Activated naive CD8-positive, alpha-beta T cell treated with anti-CD3 and anti-CD28 coated beads, Interleukin-2, amount 50 U/mL, for 16 hours (primary cell): ENCODE measurements around the gene COL4A1.

Source experiments
- DNase-seq: peaks from one replicate; pipeline ENCODE4 v3.0.0-alpha.2; 2020; ENCODE audit warnings: low read depth, low spot score

Gene COL4A1

DNA sequence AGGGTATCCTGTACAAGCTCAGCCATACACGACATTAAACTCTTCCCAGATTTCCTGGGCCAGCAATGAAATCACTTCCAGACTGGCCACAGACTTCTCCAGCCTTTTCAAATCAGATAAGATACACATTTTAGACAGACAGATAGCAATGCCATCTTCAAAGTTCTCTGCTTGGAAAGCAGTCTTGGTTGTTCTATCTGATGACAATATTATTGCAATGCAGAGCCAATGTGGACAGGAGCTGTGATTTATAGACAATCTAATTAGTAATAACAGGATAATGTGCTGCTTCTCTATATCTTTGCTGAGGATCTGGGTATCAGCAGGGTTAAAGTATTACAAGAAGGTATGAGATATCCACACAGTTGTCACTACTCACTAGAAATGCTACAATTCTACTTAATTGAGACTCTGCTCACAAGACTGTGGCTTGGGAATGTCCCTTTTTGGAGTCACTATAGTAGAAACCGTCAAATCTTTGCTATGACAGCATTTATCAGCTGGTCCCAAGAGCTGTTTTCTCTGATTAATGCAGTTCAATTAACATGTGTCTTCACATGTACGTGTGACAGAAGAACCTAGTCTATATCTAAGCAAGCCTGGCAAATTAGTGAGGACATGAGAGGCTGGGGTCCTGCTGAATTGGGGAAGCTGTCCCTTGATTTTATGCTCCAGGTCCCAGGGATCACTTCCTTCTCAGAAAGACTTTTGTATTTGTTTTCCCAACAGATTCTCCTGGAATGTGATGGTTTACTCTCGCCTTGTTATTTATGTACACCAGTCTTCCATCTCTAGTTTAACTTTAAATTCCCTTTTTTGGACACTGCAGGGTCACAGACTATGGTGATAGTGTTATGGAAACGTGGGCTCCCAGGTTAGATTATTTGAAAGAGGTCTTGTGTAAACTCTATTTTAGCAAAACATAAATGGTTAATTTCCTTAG, 68.8 kb downstream of the COL4A1 start:
- DNase-seq: no peak

- DNase-seq: no peak
Observed at GRCh38 chr13:110236831-110237261, 70.1 kb downstream of the COL4A1 start.

DNA sequence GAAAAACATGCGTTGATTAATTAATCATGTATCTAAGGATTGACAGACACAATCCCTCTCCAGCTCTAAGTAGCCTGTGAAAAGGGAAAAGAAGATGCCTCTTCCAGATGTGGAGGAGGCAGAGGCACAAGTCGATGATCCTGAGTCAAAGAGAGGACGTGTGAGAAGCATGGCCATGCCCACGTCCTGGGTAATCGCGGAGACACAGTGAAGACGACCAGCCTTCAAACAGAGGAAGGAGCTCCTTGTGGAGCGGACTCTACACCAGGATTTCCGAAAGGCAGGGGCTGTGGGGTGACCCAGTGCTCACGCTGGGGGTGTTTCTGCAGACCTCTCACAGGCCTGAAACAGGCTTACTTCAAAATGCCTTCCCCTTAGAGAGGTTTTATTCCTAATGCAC, 70.5 kb downstream of the COL4A1 start:
- no peak for DNase-seq

DNA sequence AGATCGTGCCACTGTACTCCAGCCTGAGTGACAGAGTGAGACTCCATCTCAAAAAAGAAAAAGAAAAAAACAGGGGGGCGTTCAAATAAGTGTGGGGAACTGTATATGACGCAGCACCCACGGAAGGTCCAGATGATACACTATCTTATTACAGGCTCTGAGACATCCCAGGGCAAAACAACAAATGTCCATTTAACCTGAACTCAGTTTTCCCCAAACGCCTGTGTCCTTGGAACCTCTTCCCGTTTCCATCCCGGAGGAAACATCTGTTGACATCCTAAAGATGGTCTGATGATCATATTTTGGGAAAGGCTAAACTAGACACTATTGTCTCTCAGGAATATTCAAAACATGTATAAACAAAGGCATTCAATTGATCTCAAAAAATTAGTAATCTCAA, 72.4 kb downstream of the COL4A1 start:
- DNase-seq: no peak

DNA sequence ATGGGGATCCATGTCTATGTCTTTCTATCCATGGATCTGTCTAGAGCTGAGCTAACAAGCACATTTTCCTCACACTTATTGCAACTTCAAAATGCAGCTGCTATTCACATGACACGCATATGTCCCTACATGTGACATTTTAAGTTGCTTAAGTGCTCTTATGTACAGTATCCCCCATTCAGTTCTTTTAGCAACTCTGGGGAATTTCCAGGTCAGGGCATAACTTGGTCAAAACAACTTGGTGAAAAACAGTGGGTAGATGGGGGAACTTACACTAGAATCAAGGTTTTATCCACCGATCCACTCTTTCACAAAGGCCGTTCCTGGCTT, 73.0 kb downstream of the COL4A1 start:
- DNase-seq: no peak

GRCh38 chr13:110233181-110233950, 73.6 kb downstream of the COL4A1 start:
- DNase-seq: no peak

DNA sequence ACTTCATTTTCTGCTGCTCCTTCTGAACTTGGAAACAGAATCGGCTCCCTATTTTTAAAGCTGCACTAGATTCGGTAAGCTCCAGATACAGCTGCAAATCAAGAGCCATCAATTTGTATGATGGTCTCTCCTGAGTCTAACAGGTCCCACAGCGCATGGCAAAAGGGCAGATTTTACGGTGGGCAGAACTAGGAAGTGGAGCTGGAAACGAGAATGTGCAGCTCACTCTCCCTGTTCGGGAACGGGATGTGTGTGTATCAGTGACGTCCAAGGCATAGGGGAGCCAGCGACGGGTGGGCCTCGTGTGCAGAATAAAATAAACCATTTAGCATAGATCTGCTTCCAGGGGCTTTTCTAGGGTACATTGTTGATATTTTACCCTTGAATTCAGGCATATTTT, 74.2 kb downstream of the COL4A1 start:
- DNase-seq: no peak

DNA sequence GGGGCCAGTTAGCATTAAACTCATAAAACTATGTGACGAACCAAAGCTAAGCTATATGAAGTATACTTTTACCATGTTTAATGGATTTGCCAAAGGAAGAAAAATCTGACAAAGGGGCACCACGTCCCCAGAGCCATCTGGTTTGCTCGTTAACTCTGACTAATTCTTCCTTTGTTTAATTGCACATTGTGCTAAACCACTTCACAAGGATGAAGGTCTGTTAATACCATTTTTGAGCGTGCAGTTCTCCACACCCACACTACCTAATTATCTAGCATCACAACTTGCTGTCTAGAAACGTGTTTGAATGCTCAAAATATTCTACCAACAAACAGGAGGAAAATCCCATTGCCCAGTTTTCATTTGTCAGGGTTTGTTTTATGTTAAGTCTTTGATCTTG, 74.8 kb downstream of the COL4A1 start:
- DNase-seq: no peak

DNA sequence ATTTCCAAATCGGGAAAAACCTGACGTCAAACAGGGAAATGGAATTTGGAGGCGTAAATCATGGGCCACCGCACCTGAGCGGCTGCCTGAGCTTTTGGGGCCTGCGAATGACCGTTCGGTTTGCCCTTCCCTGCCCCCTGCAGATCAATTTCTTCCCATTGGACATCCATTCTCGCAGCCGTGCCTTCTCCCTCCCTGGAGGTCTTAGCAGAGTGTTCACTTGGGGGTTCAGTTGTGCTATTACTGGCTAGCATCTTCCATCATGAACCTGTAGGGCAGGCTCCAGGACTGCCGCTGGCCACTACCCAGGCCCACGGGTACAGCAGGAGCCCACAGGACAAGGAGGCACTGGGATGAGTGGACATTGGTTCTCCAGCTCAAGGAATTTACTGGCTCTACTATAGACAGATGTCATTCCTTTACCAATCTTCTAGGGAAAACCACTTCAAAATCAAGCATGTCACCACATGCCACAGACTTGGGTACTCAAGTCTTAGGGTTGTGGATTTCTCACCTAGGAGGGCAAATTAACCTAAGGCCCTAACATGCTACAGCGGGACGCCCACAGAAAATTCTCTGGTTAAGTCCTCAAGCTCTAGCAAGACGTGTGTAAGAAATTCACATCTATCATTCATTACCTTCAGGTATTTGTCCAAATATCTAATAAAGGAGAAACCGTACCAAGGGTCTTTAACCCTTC, 75.5 kb downstream of the COL4A1 start:
- DNase-seq: no peak

DNA sequence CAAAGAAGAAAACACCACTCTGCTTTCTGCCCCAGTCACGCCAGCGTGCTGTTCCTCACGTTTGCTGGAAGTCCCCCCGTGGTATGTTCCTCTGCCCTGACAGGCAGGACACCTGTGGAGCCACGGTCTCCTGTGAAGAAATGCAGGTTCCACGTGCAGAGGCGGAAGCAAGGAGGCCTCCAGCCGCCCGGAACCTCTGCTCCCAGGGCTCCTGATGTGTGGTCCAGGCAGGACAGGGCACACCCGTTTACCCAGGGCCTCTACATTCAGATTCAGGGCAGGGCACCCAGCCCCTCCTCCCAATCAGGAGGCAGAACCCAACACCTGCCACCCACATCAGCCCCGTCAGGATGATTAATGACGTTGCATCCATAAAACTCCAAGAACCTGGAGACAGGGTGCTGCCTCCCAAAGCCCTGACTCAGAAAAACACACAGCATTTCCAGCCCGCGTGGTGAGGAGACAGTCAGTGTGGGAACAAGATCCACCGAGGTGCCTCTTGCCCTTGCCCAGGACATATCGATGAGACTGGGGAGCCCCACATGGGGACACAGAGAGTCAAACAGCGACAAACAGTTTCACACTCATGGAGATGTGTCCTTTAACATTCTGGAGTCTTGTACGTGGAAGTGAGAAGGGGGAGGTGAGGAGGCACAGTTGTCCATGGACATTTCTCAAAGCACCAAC, 76.2 kb downstream of the COL4A1 start:
- no peak for DNase-seq

DNA sequence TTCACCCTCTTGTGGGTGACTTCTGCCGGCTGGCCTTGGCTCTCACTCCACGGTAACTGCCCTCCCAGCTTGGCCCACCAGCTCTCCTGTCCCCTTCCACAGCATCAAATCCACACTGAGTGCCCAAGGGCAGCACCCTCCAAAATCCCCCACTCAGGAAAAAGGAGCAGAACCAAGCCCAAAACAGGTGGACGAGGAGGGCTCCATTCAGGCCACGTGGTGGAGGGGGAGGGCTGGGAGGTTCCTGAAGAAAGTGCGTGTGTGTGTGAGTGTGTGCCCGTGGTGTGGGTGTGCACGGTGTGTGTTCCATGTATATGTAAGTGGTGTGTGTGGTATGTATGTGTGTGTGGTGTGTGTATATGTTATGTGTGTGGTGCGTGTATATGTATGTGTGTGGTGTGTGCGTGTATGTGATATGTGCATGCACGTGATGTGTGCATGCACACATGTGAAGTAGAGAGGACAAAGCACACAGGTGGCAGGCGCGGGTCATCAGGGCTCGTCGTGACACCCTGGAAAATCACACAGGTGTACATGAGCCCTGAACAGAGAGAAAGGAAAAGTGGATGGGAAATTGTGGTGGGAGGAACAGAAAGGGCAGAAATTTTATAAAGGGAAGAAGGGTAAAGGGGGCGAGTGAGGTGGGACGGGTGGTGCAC, 76.9 kb downstream of the COL4A1 start:
- no peak for DNase-seq

DNA sequence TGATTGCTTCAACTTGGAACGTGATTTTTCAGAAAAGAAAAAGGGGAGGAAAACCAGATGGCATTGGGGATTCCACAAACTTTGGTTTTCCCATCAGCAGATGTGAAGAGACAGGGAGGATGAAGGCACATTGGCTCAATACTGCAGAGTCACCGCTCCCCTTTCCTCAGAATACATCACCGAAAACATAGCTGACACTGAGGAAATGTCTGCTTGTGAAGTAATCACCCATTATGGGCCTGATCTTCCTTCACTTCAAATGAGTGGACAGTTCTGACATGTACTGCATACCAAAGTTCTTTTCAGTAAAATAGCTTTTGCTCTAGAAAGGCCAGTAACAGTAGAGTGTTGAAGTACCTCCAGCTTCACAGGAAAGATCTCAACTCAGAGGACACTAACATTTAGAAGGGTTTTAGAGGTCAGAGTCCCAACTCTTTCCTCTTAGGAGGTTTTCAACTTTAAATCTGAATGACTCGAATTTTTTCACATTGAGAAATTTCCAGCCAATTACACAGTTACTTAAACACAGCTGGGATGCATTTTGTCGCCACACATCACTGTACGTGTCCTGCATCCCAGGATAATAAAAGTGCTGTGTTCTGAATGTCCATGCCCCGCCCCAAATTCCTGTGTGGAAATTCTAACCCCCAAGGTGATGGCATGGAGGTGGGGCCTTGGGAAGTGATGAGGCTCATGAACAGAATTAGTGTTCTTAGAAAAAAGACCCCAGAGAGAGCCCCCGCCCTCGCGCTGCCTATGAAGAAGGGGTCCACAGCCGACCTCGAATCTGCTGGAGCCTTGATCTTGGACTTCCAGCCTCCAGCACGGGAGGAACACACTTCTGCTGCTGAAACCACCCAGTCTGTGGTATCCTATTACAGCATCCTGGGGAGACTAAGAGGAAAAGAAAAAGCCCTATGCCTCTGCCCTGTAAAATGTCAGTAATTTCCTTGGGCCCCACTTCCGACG, 77.7 kb downstream of the COL4A1 start:
- no peak for DNase-seq

DNA sequence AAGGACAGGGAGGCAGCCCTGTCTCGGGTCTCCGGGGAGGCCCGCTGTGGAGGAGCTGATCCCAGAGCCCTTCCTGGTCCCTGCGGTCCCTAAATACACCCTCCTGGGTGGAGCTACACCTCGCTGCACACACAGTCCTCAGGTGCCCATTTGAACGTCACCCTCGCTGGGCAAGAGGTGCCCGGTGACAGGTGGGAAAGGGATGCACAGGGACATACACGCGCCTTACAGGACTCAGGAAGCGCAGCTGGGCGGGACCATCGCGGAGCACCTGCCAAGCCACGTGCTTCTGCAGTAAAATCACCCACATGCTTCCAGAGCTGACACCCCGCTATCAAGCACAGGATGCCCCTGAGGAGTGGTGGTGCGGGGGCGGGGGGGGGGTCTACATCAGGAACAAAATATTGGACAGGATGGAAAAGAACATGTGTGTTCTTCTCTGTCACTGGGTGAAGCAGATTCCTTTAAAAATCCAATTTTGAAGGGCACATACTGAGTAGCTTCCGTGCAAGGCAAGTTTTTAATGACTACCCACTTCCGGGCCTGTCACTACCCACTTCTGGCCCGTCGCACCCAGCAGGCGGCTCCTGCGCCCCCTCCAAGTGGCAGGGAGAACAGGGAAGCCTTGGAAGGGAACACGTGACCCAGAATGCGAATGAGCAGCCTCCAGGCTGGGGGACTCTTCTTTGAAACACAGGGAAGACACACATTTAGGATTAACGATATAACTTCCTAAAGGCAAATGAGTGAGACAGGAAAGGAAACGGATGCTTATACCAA, 78.9 kb downstream of the COL4A1 start:
- DNase-seq: no peak

DNA sequence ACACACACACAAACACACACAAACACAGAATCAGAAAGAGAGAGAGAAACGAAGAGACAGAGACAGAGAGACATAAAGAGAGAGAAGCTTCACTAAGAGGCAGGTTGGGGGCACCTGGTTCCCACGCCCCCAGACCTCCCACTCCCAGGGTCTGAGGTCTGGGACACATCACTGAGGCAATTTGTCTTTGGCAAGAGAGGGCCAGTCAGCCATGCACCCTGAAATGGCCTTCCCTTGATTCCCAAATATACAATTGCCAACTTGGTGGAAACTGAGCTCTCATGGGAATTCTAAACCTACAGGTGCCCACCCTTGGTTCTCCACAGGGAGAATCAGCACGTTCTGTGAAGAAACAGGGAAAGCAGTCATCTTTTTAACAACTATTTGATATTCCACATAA, 79.5 kb downstream of the COL4A1 start:
- DNase-seq: no peak

GRCh38 chr13:110225609-110226574, 81.1 kb downstream of the COL4A1 start:
- DNase-seq: no peak

- DNase-seq: no peak
Observed at GRCh38 chr13:110225003-110225402, 82.0 kb downstream of the COL4A1 start.

DNA sequence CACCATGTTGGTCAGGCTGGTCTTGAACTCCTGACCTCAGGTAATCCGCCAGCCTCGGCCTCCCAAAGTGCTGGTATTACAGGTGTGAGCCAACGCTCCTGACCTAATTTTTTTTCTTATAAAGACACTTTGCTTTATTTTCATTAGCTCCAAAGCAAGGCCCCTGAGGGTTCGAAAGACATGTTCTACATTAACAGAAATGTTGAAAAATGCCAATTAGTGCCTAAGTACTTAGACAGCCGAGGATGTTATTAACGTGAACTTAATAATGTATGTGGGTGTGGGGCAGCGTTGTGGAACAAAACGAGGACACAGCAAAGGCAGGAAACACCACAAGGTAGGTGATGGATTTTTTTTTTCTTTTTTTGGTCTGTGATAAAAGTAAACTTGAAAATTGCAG, 82.4 kb downstream of the COL4A1 start:
- DNase-seq: no peak
